Natural killer cell (primary cell): ENCODE data around the gene MRPS10. TPM values are rescaled to one million over a fixed set of nuclear protein-coding genes. Genes with fewer than 3 reads are reported as not detected.
"Not testable (repeated sequence)": the region's sequence is repeated elsewhere in the genome, so short reads cannot be mapped to it uniquely, and the experiment has no call there.

Experiments
- ATAC-seq, 3 donors: fragments of 150-1000 bp in 2 of 3; fragments of 200-7000 bp in 1 of 3; cut with Tn5 transposase; 1 replicate in 1 of 3; 2 replicates in 2 of 3; pipeline ENCODE4 v1.10.0; 2021; ENCODE audit warnings: mild to moderate bottlenecking in 2 of 3, moderate library complexity in 2 of 3
- DNase-seq, 2 donors: peaks; one replicate each; pipeline versions ENCODE4 v3.0.0 to v3.0.0-alpha.2; 2013 to 2021; ENCODE audit warnings: mixed read lengths in 1 of 2
- H3K27ac ChIP-seq: one replicate; pipeline ENCODE4 v1.5.1; 2013; ENCODE audit warnings: mild to moderate bottlenecking, low read length
- H3K27me3 ChIP-seq: one replicate; pipeline ENCODE4 v1.6.1; 2013; ENCODE audit warnings: low read length; ENCODE audit not compliant: control insufficient read depth, insufficient read depth
- H3K36me3 ChIP-seq: one replicate; pipeline ENCODE4 v1.6.1; 2013; ENCODE audit warnings: low read length; ENCODE audit not compliant: control insufficient read depth, insufficient read depth
- H3K4me1 ChIP-seq: one replicate; pipeline ENCODE4 v1.6.1; 2013; ENCODE audit warnings: low read length; ENCODE audit not compliant: control insufficient read depth, insufficient read depth
- H3K4me3 ChIP-seq: one replicate; pipeline ENCODE4 v1.5.1; 2013; ENCODE audit warnings: low read length
- H3K9me3 ChIP-seq: one replicate; pipeline ENCODE4 v1.6.1; 2013; ENCODE audit warnings: low read length; ENCODE audit not compliant: control insufficient read depth, insufficient read depth
- H3K27ac Mint-ChIP-seq, 2 donors: one replicate each; pipeline ENCODE4 v1.8.0; 2022; ENCODE audit warnings: mild to moderate bottlenecking in 2 of 2, mixed read lengths in 2 of 2, moderate library complexity in 1 of 2
- H3K27me3 Mint-ChIP-seq, 2 donors: one replicate each; pipeline ENCODE4 v1.8.0; 2022; ENCODE audit warnings: low read depth in 2 of 2, mixed read lengths in 2 of 2
- H3K36me3 Mint-ChIP-seq: one replicate; pipeline ENCODE4 v1.8.0; 2022; ENCODE audit warnings: mixed read lengths
- H3K4me1 Mint-ChIP-seq, 2 donors: one replicate each; pipeline ENCODE4 v1.8.0; 2022; ENCODE audit warnings: mixed read lengths in 2 of 2
- H3K4me3 Mint-ChIP-seq: one replicate; pipeline ENCODE4 v1.8.0; 2022; ENCODE audit warnings: mild to moderate bottlenecking, moderate library complexity, mixed read lengths
- H3K9me3 Mint-ChIP-seq, 2 donors: one replicate each; pipeline ENCODE4 v1.8.0; 2022; ENCODE audit warnings: mixed read lengths in 2 of 2
- CTCF ChIP-seq: fragments of 200-600 bp; IDR thresholded peaks from one replicate; pipeline ENCODE4 v1.8.0; 2022; ENCODE audit warnings: antibody characterized with exemption
- WGBS: methylation state at CpG from one replicate; pipeline ENCODE4 v1.1.7; 2013; ENCODE audit warnings: missing lambda C conversion rate; ENCODE audit not compliant: insufficient coverage; 5-methylcytosine and 5-hydroxymethylcytosine counted together
- intact Hi-C: fragments of 100-400 bp; cut with micrococcal nuclease; formaldehyde crosslinking; loops from one replicate; pipeline ENCODE4 v1.14.2; 2022
- total RNA-seq, 4 donors: library from RNA; stranded (reverse); fragments of 120-200 nt in 1 of 4; gene quantifications; one replicate each; pipeline versions ENCODE4 v1.2.3 to v1.2.4, GENCODE V29; 2013 to 2022

MRPS10 gene
- total RNA-seq, 3 donors from 2014 or later (not counting 1 experiment from before 2014, with no cell fraction given): 21.8 to 25.4 (median 22.6) TPM

- TF ChIP-seq CTCF: no peak
- Histone ChIP-seq H3K4me1 (no peaks in the 10 kb centered on the region), H3K4me3 (no peak overlapping the region), H3K36me3 (peaks cover 34% of the 10 kb centered on the region), H3K27me3 (no peaks in the 10 kb centered on the region), H3K27ac (no peak overlapping the region), H3K9me3 (no peaks in the 10 kb centered on the region)
- WGBS: 96% methylated on average over 4 of the region's 4 CpGs
- H3K4me3 Mint-ChIP-seq: no peak overlapping the region
- H3K36me3 Mint-ChIP-seq: peaks cover 6% of the 10 kb centered on the region
- no peak overlapping the region for H3K27ac Mint-ChIP-seq
- no peaks in the 10 kb centered on the region for H3K4me1 Mint-ChIP-seq
- intact Hi-C loops: no loop called here
- ATAC-seq: no peak
- H3K27me3 Mint-ChIP-seq: no peaks in the 10 kb centered on the region
- DNase-seq: no peak
- no peaks in the 10 kb centered on the region for H3K9me3 Mint-ChIP-seq
Measured at GRCh38 chr6:42204768-42205282, 12.8 kb downstream of the MRPS10 start.

GRCh38 chr6:42203183-42203582 lies 14.5 kb downstream of the MRPS10 start:
- Histone ChIP-seq H3K4me3 (no peak overlapping the region), H3K9me3 (no peaks in the 10 kb centered on the region), H3K36me3 (peaks cover 18% of the 10 kb centered on the region), H3K27me3 (no peaks in the 10 kb centered on the region), H3K4me1 (no peaks in the 10 kb centered on the region), H3K27ac (no peak overlapping the region)
- no peak overlapping the region for H3K4me3 Mint-ChIP-seq
- no peaks in the 10 kb centered on the region for H3K4me1 Mint-ChIP-seq
- DNase-seq: no peak
- TF ChIP-seq CTCF: no peak
- intact Hi-C loops: no loop called here
- no peaks in the 10 kb centered on the region for H3K9me3 Mint-ChIP-seq
- ATAC-seq: no peak
- H3K36me3 Mint-ChIP-seq: peaks cover 6% of the 10 kb centered on the region
- no peaks in the 10 kb centered on the region for H3K27me3 Mint-ChIP-seq
- WGBS: 100% methylated on average over 3 of the region's 3 CpGs
- no peak overlapping the region for H3K27ac Mint-ChIP-seq

- ATAC-seq, H3K36me3 Mint-ChIP-seq, intact Hi-C loops, H3K4me1 Mint-ChIP-seq, H3K27me3 Mint-ChIP-seq, H3K9me3 Mint-ChIP-seq, H3K4me3 ChIP-seq, H3K9me3 ChIP-seq, H3K27ac Mint-ChIP-seq, H3K27me3 ChIP-seq, DNase-seq, H3K4me3 Mint-ChIP-seq, H3K4me1 ChIP-seq, H3K27ac ChIP-seq: not testable (repeated sequence)
- H3K36me3 ChIP-seq: peaks cover 11% of the 10 kb centered on the region
- 96% methylated on average over 12 of the region's 13 CpGs for WGBS
Measured at GRCh38 chr6:42202131-42202915, 15.3 kb downstream of the MRPS10 start.

GRCh38 chr6:42201382-42201781 lies 16.3 kb downstream of the MRPS10 start:
- no peaks in the 10 kb centered on the region for H3K9me3 Mint-ChIP-seq
- Histone ChIP-seq H3K9me3 (no peaks in the 10 kb centered on the region), H3K4me3 (no peak overlapping the region), H3K4me1 (no peaks in the 10 kb centered on the region), H3K27ac (no peak overlapping the region), H3K27me3 (no peaks in the 10 kb centered on the region), H3K36me3 (peaks cover 11% of the 10 kb centered on the region)
- no peaks in the 10 kb centered on the region for H3K27me3 Mint-ChIP-seq
- 50% methylated on average over 2 of the region's 3 CpGs for WGBS
- DNase-seq (no peak), ATAC-seq (no peak)
- no peak overlapping the region for H3K4me3 Mint-ChIP-seq
- H3K27ac Mint-ChIP-seq: no peak overlapping the region
- H3K36me3 Mint-ChIP-seq: peaks cover 6% of the 10 kb centered on the region
- TF ChIP-seq CTCF: no peak
- intact Hi-C loops: no loop called here
- no peaks in the 10 kb centered on the region for H3K4me1 Mint-ChIP-seq
